Ovary (tissue), 3 donors: ENCODE results near the gene CSMD2.

Experiments used
- CTCF ChIP-seq, 3 donors: fragments of 450-650 bp in 2 of 3; fragments of 200-600 bp in 1 of 3; IDR thresholded peaks; one replicate each; pipeline versions ENCODE4 v1.5.1 to v1.8.0; 2016 to 2022; ENCODE audit warnings: antibody characterized with exemption in 3 of 3, mild to moderate bottlenecking in 1 of 3
- POLR2A ChIP-seq: fragments of 450-650 bp; IDR thresholded peaks from one replicate; pipeline ENCODE4 v1.6.1; 2017; ENCODE audit warnings: antibody characterized with exemption, mild to moderate bottlenecking, moderate library complexity
- donor health status: DM: no; HTN: no; CAD: no.

DNA sequence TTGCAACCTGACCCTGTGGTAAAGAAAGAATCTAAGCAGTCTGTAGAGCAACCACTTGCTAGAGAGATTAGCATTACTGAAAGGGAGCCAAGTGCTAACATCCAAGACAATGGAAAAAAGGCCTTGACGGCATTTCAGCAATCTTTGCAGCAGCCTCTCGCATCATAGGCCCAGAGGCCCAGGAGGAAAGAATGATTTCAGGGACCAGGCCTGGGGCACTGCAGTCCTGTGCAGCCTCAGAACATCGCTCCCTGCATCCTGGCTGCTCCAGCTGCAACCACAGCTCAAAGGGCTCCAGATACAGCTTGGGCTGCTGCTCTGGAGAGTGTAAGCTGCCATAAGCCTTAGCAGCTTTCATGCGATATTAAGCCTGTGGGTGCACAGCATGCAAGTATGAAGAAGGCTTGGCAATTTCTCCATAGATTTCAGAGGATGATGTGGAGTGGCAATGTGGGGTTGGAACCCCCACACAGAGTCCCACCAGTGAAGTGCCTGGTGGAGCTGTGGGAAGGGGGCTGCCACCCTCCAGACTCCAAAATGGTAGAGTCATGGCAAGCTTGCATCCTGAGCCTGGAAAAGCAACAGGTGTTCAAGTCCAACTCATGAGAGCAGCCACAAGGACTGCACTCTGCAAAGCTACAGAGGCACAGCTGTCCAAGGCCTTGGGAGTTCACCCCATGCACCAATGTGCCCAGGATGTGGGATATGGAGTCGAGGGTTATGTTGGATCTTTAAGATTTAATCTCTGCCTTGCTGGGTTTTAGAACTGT, 411.8 kb downstream of the CSMD2 start:
- TF ChIP-seq CTCF (IDR thresholded peaks at IDR 0.05) (no peak), POLR2A (no peak)
